HEK293 (cell line): ENCODE results near the gene PCDHAC2.

Experiments used
- CTCF ChIP-seq: fragments of 450-650 bp; formaldehyde crosslinking; IDR thresholded peaks from 2 replicates; pipeline ENCODE4 v1.5.1; 2016; ENCODE audit warnings: missing biosample characterization, missing genetic modification characterization
- KLF16 ChIP-seq: fragments of 450-650 bp; formaldehyde crosslinking; IDR thresholded peaks from 2 replicates; pipeline ENCODE4 v1.5.1; 2017; ENCODE audit warnings: missing biosample characterization, missing genetic modification characterization

GRCh38 chr5:140934964-140935606 is 31.2 kb upstream of the PCDHAC2 start:
- TF ChIP-seq CTCF (tag by site-specific recombination), result no peak
- TF ChIP-seq KLF16, result no peak
